GM18508 (cell line): ENCODE measurements around the gene TNFRSF25.

Experiments
- ATAC-seq: cut with Tn5 transposase; IDR thresholded peaks from one replicate; pipeline ENCODE4 v1.9.1; 2021; ENCODE audit warnings: moderate number of reproducible peaks; ENCODE audit not compliant: insufficient read depth, unreplicated experiment

The TNFRSF25 gene

GRCh38 chr1:6471086-6471969 is 5.4 kb upstream of the TNFRSF25 start:
- no peak for ATAC-seq

- no peak for ATAC-seq
Measured at GRCh38 chr1:6470132-6471085, 4.4 kb upstream of the TNFRSF25 start.

GRCh38 chr1:6468729-6469461 is 2.9 kb upstream of the TNFRSF25 start:
- ATAC-seq: no peak

GRCh38 chr1:6467744-6468688 is 2.0 kb upstream of the TNFRSF25 start:
- no peak for ATAC-seq

GRCh38 chr1:6467224-6467623 is 1.3 kb upstream of the TNFRSF25 start:
- no peak for ATAC-seq

- no peak for ATAC-seq
Measured at GRCh38 chr1:6466751-6467150, 778 bp upstream of the TNFRSF25 start.

GRCh38 chr1:6465461-6466005 is 440 bp downstream of the TNFRSF25 start:
- no peak for ATAC-seq

- no peak for ATAC-seq
Measured at GRCh38 chr1:6464915-6465314, 1.1 kb downstream of the TNFRSF25 start.

GRCh38 chr1:6464514-6464836 is 1.5 kb downstream of the TNFRSF25 start:
- ATAC-seq: no peak

GRCh38 chr1:6463120-6463412 is 2.9 kb downstream of the TNFRSF25 start:
- ATAC-seq: no peak

GRCh38 chr1:6462412-6463119 is 3.4 kb downstream of the TNFRSF25 start:
- ATAC-seq: no peak

GRCh38 chr1:6461538-6462411 is 4.2 kb downstream of the TNFRSF25 start:
- ATAC-seq: no peak

GRCh38 chr1:6461051-6461530 is 4.9 kb downstream of the TNFRSF25 start:
- no peak for ATAC-seq

- no peak for ATAC-seq
Measured at GRCh38 chr1:6460301-6461050, 5.5 kb downstream of the TNFRSF25 start.

GRCh38 chr1:6459850-6460265 is 6.1 kb downstream of the TNFRSF25 start:
- no peak for ATAC-seq

- no peak for ATAC-seq
Measured at GRCh38 chr1:6456800-6457466, 9.0 kb downstream of the TNFRSF25 start.
